ENCODE data around the gene SMIM29.

Gene SMIM29

DNA sequence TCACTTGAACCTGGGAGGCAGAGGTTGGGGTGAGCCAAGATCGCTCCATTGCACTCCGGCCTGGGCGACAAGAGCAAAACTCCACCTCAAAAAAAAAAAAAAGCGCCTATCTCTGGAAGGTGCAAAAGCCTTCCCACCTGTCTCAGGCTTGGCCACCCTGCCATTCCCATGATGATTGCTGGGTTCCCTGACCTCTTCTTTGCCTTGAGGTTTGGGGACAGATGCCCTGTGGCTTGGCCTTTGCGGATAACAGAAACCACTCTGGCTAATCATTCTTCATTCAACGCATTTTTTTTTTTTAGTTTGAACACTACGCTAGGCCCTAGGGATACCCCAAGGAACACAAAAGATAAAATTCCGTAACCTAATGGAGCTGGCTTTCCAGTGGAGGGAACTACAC is 18.9 kb downstream of the SMIM29 start:
- in situ Hi-C loops (cut with HindIII; ENCODE audit: low sequenced_read_pairs), result no loop called here
- TF ChIP-seq, protein P1, sequence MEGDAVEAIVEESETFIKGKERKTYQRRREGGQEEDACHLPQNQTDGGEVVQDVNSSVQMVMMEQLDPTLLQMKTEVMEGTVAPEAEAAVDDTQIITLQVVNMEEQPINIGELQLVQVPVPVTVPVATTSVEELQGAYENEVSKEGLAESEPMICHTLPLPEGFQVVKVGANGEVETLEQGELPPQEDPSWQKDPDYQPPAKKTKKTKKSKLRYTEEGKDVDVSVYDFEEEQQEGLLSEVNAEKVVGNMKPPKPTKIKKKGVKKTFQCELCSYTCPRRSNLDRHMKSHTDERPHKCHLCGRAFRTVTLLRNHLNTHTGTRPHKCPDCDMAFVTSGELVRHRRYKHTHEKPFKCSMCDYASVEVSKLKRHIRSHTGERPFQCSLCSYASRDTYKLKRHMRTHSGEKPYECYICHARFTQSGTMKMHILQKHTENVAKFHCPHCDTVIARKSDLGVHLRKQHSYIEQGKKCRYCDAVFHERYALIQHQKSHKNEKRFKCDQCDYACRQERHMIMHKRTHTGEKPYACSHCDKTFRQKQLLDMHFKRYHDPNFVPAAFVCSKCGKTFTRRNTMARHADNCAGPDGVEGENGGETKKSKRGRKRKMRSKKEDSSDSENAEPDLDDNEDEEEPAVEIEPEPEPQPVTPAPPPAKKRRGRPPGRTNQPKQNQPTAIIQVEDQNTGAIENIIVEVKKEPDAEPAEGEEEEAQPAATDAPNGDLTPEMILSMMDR (IDR thresholded peaks at IDR 0.05; ENCODE audit: low read depth, low read length, missing control alignments), result no peak
- no peak overlapping the region for H3K4me3 ChIP-seq (ENCODE audit: low read depth, low read length)
- no peak for DNase-seq (ENCODE audit: low read depth)

DNA sequence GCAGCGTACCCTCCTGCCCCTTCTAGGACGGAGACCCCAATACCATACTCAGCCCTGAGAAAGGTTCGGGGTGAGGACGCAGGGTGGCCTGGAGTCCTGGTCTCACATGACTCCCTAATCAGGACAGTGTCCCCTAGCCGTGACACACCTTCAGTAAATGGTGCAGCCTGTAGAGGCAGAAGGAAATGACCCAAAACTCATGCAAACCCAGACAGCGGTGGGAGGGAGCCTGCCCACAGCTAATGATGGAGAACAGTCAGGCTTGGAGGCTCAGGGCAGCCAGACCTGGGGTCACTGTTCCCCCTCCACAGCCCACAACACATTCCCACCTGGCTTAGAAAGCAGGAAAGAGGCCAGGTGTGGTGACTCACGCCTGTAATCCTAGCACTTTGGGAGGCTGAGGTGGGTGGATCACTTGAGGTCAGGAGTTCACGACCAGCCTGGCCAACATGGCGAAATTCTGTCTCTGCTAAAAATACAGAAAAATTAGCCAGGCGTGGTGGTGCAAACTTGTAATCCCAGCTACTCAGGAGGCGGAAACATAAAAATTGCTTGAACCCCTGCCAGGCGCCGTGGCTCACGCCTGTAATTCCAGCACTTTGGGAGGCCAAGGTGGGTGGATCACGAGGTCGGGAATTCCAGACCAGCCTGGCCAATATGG is 20.9 kb downstream of the SMIM29 start:
- TF ChIP-seq, protein P1 (IDR thresholded peaks at IDR 0.05; ENCODE audit: low read depth, low read length, missing control alignments), result no peak
- no peak for DNase-seq (ENCODE audit: low read depth)
- in situ Hi-C loops (cut with HindIII; ENCODE audit: low sequenced_read_pairs), result no loop called here
- no peak overlapping the region for H3K4me3 ChIP-seq (ENCODE audit: low read depth, low read length)

DNA sequence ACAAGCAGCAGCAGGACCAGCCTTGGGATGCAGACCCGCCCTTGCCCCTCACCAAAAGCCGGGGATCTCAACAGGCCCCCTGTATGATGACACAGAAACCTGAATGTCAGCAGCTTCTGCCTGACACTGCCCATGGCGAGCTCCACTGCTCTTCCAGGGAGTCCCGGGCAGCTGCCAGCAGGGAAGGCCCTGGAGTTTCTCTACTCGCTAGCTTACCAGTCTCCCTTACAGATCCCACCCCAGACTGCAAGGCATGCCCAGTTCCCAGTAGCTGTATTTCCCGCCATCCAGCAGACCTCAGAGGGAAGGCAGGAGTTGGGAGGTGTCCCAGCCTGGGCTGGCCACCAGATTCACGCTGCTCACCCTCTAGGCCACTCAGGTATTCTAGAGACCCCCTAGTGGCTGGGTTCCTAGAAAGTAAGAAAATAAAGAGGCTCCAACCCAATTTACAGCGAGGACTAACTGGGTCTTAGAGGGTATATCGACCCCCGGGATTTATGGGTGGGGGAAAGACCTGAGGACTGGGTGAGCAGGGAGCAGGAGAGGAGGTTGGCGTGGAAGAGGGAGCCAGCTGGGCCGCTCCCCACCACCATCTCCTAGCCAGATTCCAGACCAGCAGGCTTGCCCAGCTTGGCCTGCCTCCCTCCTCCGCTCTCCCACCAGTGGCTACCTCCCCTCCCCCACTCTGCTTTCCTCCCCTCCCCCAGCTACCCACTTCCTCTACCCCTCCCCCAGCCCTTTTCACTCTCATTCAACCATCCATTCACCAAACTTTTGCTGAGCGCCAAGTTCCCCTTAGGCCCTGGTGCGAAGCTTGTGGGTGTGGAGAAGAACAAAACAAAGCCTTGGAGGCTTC is 21.8 kb downstream of the SMIM29 start:
- TF ChIP-seq, protein P1 (IDR thresholded peaks at IDR 0.05; ENCODE audit: low read depth, low read length, missing control alignments), result no peak
- no peak overlapping the region for H3K4me3 ChIP-seq (ENCODE audit: low read depth, low read length)
- in situ Hi-C loops (cut with HindIII; ENCODE audit: low sequenced_read_pairs), result no loop called here
- no peak for DNase-seq (ENCODE audit: low read depth)

DNA sequence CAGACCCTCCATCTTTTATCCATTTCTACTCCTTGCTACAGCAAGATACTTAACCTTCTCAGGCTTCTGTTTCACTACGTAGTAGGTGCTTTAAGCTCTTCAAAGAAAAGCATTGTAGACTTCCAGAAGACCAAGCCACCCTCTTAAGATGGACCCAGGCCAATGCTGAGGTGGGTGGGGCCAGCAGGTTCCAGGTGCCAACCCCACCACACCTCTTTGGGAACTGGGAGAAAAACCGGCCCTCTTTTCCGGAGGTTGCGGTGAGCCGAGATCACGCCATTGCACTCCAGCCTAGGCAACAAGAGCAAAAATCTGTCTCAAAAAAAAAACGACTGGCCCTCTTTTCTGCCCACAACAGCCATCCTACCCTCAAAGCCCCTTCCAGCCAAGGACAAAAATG is 22.7 kb downstream of the SMIM29 start:
- no peak overlapping the region for H3K4me3 ChIP-seq (ENCODE audit: low read depth, low read length)
- TF ChIP-seq, protein P1 (IDR thresholded peaks at IDR 0.05; ENCODE audit: low read depth, low read length, missing control alignments), result no peak
- in situ Hi-C loops (cut with HindIII; ENCODE audit: low sequenced_read_pairs), result no loop called here
- DNase-seq (ENCODE audit: low read depth), result no peak

DNA sequence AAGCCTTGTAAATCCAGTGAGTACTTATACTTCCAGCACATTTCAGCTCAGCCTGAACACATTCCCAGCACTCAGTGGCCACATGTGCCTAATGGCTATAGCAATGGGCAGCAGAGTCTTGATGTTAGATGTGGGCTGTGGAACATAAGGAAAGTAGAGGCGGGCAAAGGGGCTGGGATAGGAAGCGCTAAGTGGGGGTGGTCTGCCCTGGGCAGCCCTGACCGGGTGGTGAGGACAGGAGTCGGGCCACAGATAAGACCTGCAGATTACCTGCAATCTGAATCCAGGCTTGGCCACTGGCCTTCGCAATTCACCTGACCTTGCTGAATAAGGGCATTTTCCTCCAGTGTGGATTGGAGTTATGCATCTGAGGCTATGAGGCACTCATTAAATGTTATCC is 23.3 kb downstream of the SMIM29 start:
- TF ChIP-seq, protein P1 (IDR thresholded peaks at IDR 0.05; ENCODE audit: low read depth, low read length, missing control alignments), result no peak
- in situ Hi-C loops (cut with HindIII; ENCODE audit: low sequenced_read_pairs), result no loop called here
- DNase-seq (ENCODE audit: low read depth), result no peak
- H3K4me3 ChIP-seq (ENCODE audit: low read depth, low read length), result no peak overlapping the region

DNA sequence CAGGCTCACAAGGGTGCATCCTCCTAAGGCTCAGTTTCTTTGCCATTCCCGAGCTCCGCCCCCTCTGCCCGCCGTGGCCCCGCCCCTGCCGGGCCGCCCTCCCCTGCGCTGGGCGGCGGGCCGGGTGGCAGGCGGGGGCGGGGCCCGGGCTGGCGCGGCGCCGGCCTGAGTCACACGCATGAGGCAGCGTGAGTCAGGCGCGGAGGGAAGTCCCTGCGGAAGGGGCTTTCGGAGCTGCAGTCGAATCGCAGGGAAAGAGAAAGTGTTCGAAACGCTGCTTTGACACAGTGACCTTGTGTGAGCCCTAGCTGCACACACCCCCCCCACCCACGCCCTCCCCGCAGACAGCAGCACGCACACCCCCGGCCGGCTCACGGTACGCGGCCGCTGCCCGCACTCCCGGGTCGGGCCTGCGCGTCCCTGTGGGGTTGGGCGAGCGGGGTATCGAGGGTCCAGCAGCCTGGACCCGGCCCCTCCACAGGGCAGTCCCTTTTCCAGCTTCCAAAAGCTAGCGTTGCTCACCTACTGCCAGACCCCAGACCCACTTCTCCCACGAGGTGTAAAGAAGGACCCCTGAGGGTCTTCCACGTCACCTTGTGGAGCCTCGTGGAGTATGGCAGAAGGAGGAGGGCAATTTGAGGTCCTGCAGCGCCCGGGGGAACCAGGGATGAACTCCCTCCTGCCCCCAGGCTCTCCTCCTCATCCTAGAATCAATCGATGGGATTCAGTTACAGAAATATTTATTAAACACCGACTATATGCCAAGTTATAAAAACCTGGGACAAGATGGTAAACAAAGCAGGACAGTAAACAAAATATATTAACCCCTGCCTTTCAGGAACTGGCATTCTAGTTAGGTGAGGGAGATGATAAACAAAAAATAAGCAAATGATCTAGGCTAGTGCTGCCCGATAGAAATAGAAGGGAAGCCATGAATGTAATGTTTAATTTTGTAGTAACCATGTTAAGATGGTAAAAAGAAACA is 24.6 kb downstream of the SMIM29 start:
- TF ChIP-seq, protein P1 (IDR thresholded peaks at IDR 0.05; ENCODE audit: low read depth, low read length, missing control alignments), result no peak
- in situ Hi-C loops (cut with HindIII; ENCODE audit: low sequenced_read_pairs), result no loop called here
- H3K4me3 ChIP-seq (ENCODE audit: low read depth, low read length), result peak overlapping the region; percentile 46
- DNase-seq (ENCODE audit: low read depth), result peak; percentile 77

All from astrocyte of the cerebellum (primary cell).